Glutamatergic neuron (in vitro differentiated cells): ENCODE measurements around the gene ESPL1. TPM values are rescaled to one million over a fixed set of nuclear protein-coding genes. Genes with fewer than 3 reads are reported as not detected.
"Not testable (repeated sequence)": the region's sequence is repeated elsewhere in the genome, so short reads cannot be mapped to it uniquely, and the experiment has no call there.

Source experiments
- DNase-seq: peaks from one replicate; pipeline ENCODE4 v3.0.0; 2022
- H3K27ac Mint-ChIP-seq: one replicate; pipeline ENCODE4 v1.8.0; 2020; ENCODE audit warnings: mild to moderate bottlenecking, mixed read lengths, inconsistent platforms; ENCODE audit not compliant: unreplicated experiment
- H3K27me3 Mint-ChIP-seq: one replicate; pipeline ENCODE4 v1.8.0; 2020; ENCODE audit warnings: mild to moderate bottlenecking, moderate library complexity, mixed read lengths, inconsistent platforms; ENCODE audit not compliant: unreplicated experiment
- H3K36me3 Mint-ChIP-seq: one replicate; pipeline ENCODE4 v1.8.0; 2020; ENCODE audit warnings: mild to moderate bottlenecking, mixed read lengths, inconsistent platforms; ENCODE audit not compliant: unreplicated experiment
- H3K4me1 Mint-ChIP-seq: one replicate; pipeline ENCODE4 v1.8.0; 2020; ENCODE audit warnings: mild to moderate bottlenecking, low read depth, mixed read lengths, inconsistent platforms; ENCODE audit not compliant: unreplicated experiment
- H3K4me3 Mint-ChIP-seq: one replicate; pipeline ENCODE4 v1.8.0; 2020; ENCODE audit warnings: mild to moderate bottlenecking, mixed read lengths, inconsistent platforms; ENCODE audit not compliant: unreplicated experiment
- H3K9me3 Mint-ChIP-seq: one replicate; pipeline ENCODE4 v1.8.0; 2020; ENCODE audit warnings: mild to moderate bottlenecking, moderate library complexity, mixed read lengths, inconsistent platforms; ENCODE audit not compliant: unreplicated experiment
- total RNA-seq: library from RNA; stranded (reverse); fragmentation: NEBNext Ultra II Directional; extraction: Animal tissue kit (Norgen Biotek cat#: 25700); gene quantifications from one replicate; pipeline ENCODE4 v1.2.1, GENCODE V29; 2021; ENCODE audit not compliant: unreplicated experiment
- TF ChIP-seq, protein P1 (sequence below): fragments of 200-600 bp; sonication (generic); IDR thresholded peaks from one replicate; pipeline ENCODE4 v1.5.0; 2021; ENCODE audit not compliant: partially characterized antibody, unreplicated experiment

The ESPL1 gene
- total RNA-seq, 1 donor from 2014 or later = 5.1 TPM

- TF ChIP-seq, protein P1, sequence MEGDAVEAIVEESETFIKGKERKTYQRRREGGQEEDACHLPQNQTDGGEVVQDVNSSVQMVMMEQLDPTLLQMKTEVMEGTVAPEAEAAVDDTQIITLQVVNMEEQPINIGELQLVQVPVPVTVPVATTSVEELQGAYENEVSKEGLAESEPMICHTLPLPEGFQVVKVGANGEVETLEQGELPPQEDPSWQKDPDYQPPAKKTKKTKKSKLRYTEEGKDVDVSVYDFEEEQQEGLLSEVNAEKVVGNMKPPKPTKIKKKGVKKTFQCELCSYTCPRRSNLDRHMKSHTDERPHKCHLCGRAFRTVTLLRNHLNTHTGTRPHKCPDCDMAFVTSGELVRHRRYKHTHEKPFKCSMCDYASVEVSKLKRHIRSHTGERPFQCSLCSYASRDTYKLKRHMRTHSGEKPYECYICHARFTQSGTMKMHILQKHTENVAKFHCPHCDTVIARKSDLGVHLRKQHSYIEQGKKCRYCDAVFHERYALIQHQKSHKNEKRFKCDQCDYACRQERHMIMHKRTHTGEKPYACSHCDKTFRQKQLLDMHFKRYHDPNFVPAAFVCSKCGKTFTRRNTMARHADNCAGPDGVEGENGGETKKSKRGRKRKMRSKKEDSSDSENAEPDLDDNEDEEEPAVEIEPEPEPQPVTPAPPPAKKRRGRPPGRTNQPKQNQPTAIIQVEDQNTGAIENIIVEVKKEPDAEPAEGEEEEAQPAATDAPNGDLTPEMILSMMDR = no peak
- DNase-seq = no peak
- Mint-ChIP-seq H3K27ac (no peak overlapping the region), H3K27me3 (no peaks in the 10 kb centered on the region), H3K36me3 (no peaks in the 10 kb centered on the region), H3K4me1 (peaks cover 4% of the 10 kb centered on the region), H3K9me3 (peaks cover 1% of the 10 kb centered on the region), H3K4me3 (no peak overlapping the region)
Measured at GRCh38 chr12:53290661-53291060, 22.6 kb downstream of the ESPL1 start.

- no peak for DNase-seq
- Mint-ChIP-seq H3K27ac (no peak overlapping the region), H3K4me1 (peaks cover 4% of the 10 kb centered on the region), H3K27me3 (no peaks in the 10 kb centered on the region), H3K36me3 (no peaks in the 10 kb centered on the region), H3K9me3 (peaks cover 4% of the 10 kb centered on the region), H3K4me3 (no peak overlapping the region)
- TF ChIP-seq, protein P1 = no peak
Measured at GRCh38 chr12:53292426-53292825, 24.3 kb downstream of the ESPL1 start.

DNA sequence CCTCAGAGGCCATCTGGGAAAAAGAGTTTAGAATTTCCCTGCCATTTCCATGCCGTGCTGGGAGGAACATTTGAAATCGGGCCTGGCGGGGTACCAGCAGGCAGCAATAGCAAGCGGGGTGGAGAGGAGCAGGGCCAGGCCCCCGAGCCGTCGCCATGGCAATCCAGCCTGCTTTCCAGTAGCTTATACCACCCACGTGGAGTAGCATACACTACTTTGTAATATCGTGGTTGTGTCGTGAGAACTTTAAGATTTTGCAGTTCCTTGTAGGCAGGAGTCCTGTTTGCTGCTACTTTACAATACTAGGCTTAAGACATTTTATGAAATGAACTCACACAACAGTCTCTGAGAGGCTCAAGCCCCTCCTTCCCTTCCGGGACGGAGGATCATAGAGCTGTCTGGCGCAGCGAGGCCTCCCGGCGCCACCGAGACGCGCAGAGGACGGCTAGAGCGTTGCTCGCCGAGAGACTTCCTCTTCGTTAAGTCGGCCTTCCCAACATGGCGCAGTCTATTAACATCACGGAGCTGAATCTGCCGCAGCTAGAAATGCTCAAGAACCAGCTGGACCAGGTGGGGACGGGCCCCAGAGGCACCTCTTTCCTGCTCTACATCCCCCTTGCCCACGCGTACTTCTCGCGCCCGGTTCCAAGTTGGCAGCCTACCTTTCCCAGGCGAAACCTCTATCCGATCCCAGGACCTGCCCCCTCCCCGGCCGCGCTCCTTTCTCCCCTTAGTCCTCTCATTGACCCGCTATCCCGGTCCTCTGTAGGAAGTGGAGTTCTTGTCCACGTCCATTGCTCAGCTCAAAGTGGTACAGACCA, 27.2 kb downstream of the ESPL1 start, which contains the start of gene PFDN5:
Gene PFDN5 (plus strand): TSS at position 473 of the 821 bp plus-strand sequence. CDS start 26 bp downstream, at position 499.
- Mint-ChIP-seq H3K9me3 (peaks cover 4% of the 10 kb centered on the region), H3K27ac (peak within 1 kb of the TSS; percentile 94), H3K4me3 (peak within 1 kb of the TSS; percentile 95), H3K4me1 (peaks cover 11% of the 10 kb centered on the region), H3K27me3 (peaks cover 4% of the 10 kb centered on the region), H3K36me3 (no peaks in the 10 kb centered on the region)
- TF ChIP-seq, protein P1 = no peak
- DNase-seq = peak; percentile 86

- TF ChIP-seq, protein P1 = no peak
- Mint-ChIP-seq H3K9me3 (peaks cover 4% of the 10 kb centered on the region), H3K4me1 (peaks cover 15% of the 10 kb centered on the region), H3K27ac (peak overlapping the region; percentile 94), H3K36me3 (no peaks in the 10 kb centered on the region), H3K27me3 (peaks cover 6% of the 10 kb centered on the region), H3K4me3 (peak overlapping the region; percentile 95)
- DNase-seq = no peak
Measured at GRCh38 chr12:53295891-53296219, 27.8 kb downstream of the ESPL1 start.

DNA sequence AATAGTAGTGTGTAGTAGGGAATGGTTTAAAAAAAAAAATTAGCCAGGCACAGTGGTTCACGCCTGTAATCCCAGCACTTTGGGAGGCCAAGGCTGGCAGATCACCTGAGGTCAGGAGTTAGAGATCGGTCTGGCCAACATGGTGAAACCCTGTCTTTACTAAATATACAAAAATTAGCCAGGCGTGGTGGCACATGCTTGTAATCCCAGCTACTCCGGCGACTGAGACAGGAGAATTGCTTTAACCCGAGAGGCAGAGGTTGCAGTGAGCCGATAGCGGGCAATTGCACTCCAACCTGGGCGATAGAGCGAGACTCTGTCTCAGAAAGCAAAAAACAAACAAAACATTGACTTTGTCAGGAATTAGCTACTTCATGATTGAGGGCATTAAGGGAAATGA, 29.0 kb downstream of the ESPL1 start:
- peak overlapping the region; percentile 5 for H3K4me3 Mint-ChIP-seq
- not testable (repeated sequence) for H3K27ac Mint-ChIP-seq, H3K9me3 Mint-ChIP-seq, H3K36me3 Mint-ChIP-seq, DNase-seq, H3K27me3 Mint-ChIP-seq
- H3K4me1 Mint-ChIP-seq = peaks cover 15% of the 10 kb centered on the region
